T-helper 1 cell treated with Interleukin-12 subunit alpha and Interleukin-12 subunit beta and Interleukin-4 antibody, amounts not matched to agents 30 μg/mL and 1 μg/mL, for 36 hours (primary cell): ENCODE results near the gene BRAP.
A peak's percentile ranks its signal among the peaks of the same experiment; 100 is the strongest.
"Not testable (repeated sequence)": the region's sequence is repeated elsewhere in the genome, so short reads cannot be mapped to it uniquely, and the experiment has no call there.

ENCODE experiments used
- H3K27ac Mint-ChIP-seq: one replicate; pipeline ENCODE4 v1.8.0; 2021; ENCODE audit warnings: mild to moderate bottlenecking, mixed read lengths
- H3K27me3 Mint-ChIP-seq: one replicate; pipeline ENCODE4 v1.8.0; 2021; ENCODE audit warnings: low read depth, mixed read lengths
- H3K36me3 Mint-ChIP-seq: one replicate; pipeline ENCODE4 v1.8.0; 2021; ENCODE audit warnings: low read depth, mixed read lengths
- H3K4me1 Mint-ChIP-seq: one replicate; pipeline ENCODE4 v1.8.0; 2021; ENCODE audit warnings: low read depth, mixed read lengths
- H3K4me3 Mint-ChIP-seq: one replicate; pipeline ENCODE4 v1.8.0; 2021; ENCODE audit warnings: mild to moderate bottlenecking, moderate library complexity, mixed read lengths
- H3K9me3 Mint-ChIP-seq: one replicate; pipeline ENCODE4 v1.8.0; 2021; ENCODE audit warnings: mixed read lengths

BRAP gene

GRCh38 chr12:111685811-111686573 lies at the start of gene BRAP, which contains the start of gene ACAD10:
Gene BRAP, minus strand, starts transcription at chr12:111685956. Its CDS starts 164 bp downstream, at chr12:111685792.
Gene ACAD10, plus strand, starts transcription at chr12:111686053. Its CDS starts 6,657 bp downstream, at chr12:111692710.
- Mint-ChIP-seq H3K36me3 (peaks cover 9% of the 10 kb centered on the region), H3K4me1 (peaks cover 27% of the 10 kb centered on the region), H3K4me3 (peak within 1 kb of the TSS; percentile 97), H3K9me3 (no peaks in the 10 kb centered on the region), H3K27ac (peak within 1 kb of the TSS; percentile 98), H3K27me3 (no peaks in the 10 kb centered on the region)

- Mint-ChIP-seq H3K9me3 (no peaks in the 10 kb centered on the region), H3K4me3 (no peak overlapping the region), H3K27me3 (no peaks in the 10 kb centered on the region), H3K4me1 (no peaks in the 10 kb centered on the region), H3K27ac (no peak overlapping the region), H3K36me3 (peaks cover 14% of the 10 kb centered on the region)
These were observed 47.7 kb upstream of the BRAP start for GRCh38 chr12:111733340-111733915.

- no peaks in the 10 kb centered on the region for H3K4me1 Mint-ChIP-seq
- no peak overlapping the region for H3K27ac Mint-ChIP-seq
- H3K36me3 Mint-ChIP-seq, result peaks cover 14% of the 10 kb centered on the region
- H3K4me3 Mint-ChIP-seq, result no peak overlapping the region
- no peaks in the 10 kb centered on the region for H3K27me3 Mint-ChIP-seq
- H3K9me3 Mint-ChIP-seq, result no peaks in the 10 kb centered on the region
These were observed 47.0 kb upstream of the BRAP start for GRCh38 chr12:111732786-111733185.

GRCh38 chr12:111730420-111730819 lies 44.7 kb upstream of the BRAP start:
- H3K27me3 Mint-ChIP-seq, result no peaks in the 10 kb centered on the region
- no peaks in the 10 kb centered on the region for H3K4me1 Mint-ChIP-seq
- no peak overlapping the region for H3K4me3 Mint-ChIP-seq
- no peak overlapping the region for H3K27ac Mint-ChIP-seq
- H3K36me3 Mint-ChIP-seq, result peaks cover 10% of the 10 kb centered on the region
- no peaks in the 10 kb centered on the region for H3K9me3 Mint-ChIP-seq

GRCh38 chr12:111728795-111729194 lies 43.0 kb upstream of the BRAP start:
- Mint-ChIP-seq H3K27me3 (no peaks in the 10 kb centered on the region), H3K36me3 (peaks cover 18% of the 10 kb centered on the region), H3K4me1 (no peaks in the 10 kb centered on the region), H3K4me3 (no peak overlapping the region), H3K27ac (no peak overlapping the region), H3K9me3 (no peaks in the 10 kb centered on the region)

- H3K27me3 Mint-ChIP-seq, H3K4me1 Mint-ChIP-seq, H3K4me3 Mint-ChIP-seq, H3K9me3 Mint-ChIP-seq, H3K27ac Mint-ChIP-seq: not testable (repeated sequence)
- peaks cover 10% of the 10 kb centered on the region for H3K36me3 Mint-ChIP-seq
These were observed 38.0 kb upstream of the BRAP start for GRCh38 chr12:111723646-111724360.

- Mint-ChIP-seq H3K36me3 (peaks cover 12% of the 10 kb centered on the region), H3K9me3 (no peaks in the 10 kb centered on the region), H3K4me3 (no peak overlapping the region), H3K27me3 (no peaks in the 10 kb centered on the region), H3K4me1 (no peaks in the 10 kb centered on the region), H3K27ac (no peak overlapping the region)
These were observed 34.7 kb upstream of the BRAP start for GRCh38 chr12:111720457-111720856.

- H3K27ac Mint-ChIP-seq, H3K27me3 Mint-ChIP-seq: not testable (repeated sequence)
These were observed 33.6 kb upstream of the BRAP start for GRCh38 chr12:111719316-111719715.

GRCh38 chr12:111715279-111715678 lies 29.5 kb upstream of the BRAP start:
- Mint-ChIP-seq H3K4me3 (no peak overlapping the region), H3K36me3 (peaks cover 12% of the 10 kb centered on the region), H3K27ac (no peak overlapping the region), H3K9me3 (no peaks in the 10 kb centered on the region), H3K4me1 (no peaks in the 10 kb centered on the region), H3K27me3 (no peaks in the 10 kb centered on the region)

More at GRCh38 chr12:111719316-111719715, 33.6 kb upstream of the BRAP start:
- H3K4me1 Mint-ChIP-seq, H3K9me3 Mint-ChIP-seq, H3K4me3 Mint-ChIP-seq, H3K36me3 Mint-ChIP-seq: not testable (repeated sequence)

GRCh38 chr12:111706145-111706544 lies 20.4 kb upstream of the BRAP start:
- Mint-ChIP-seq H3K4me1 (no peaks in the 10 kb centered on the region), H3K27me3 (no peaks in the 10 kb centered on the region), H3K36me3 (peaks cover 6% of the 10 kb centered on the region), H3K27ac (no peak overlapping the region), H3K4me3 (no peak overlapping the region), H3K9me3 (no peaks in the 10 kb centered on the region)

- Mint-ChIP-seq H3K4me3 (no peak overlapping the region), H3K9me3 (no peaks in the 10 kb centered on the region), H3K4me1 (no peaks in the 10 kb centered on the region), H3K27me3 (no peaks in the 10 kb centered on the region), H3K36me3 (peaks cover 4% of the 10 kb centered on the region), H3K27ac (no peak overlapping the region)
These were observed 19.9 kb upstream of the BRAP start for GRCh38 chr12:111705672-111706071.

- peaks cover 14% of the 10 kb centered on the region for H3K36me3 Mint-ChIP-seq
- H3K4me3 Mint-ChIP-seq, result no peak overlapping the region
- H3K9me3 Mint-ChIP-seq, result no peaks in the 10 kb centered on the region
- no peaks in the 10 kb centered on the region for H3K27me3 Mint-ChIP-seq
- H3K4me1 Mint-ChIP-seq, result no peaks in the 10 kb centered on the region
- no peak overlapping the region for H3K27ac Mint-ChIP-seq
These were observed 14.2 kb upstream of the BRAP start for GRCh38 chr12:111699962-111700361.

- Mint-ChIP-seq H3K36me3 (peaks cover 11% of the 10 kb centered on the region), H3K4me1 (peaks cover 1% of the 10 kb centered on the region), H3K4me3 (no peak overlapping the region), H3K27me3 (no peaks in the 10 kb centered on the region), H3K9me3 (no peaks in the 10 kb centered on the region), H3K27ac (no peak overlapping the region)
These were observed 8.1 kb upstream of the BRAP start for GRCh38 chr12:111693818-111694217.

GRCh38 chr12:111692575-111693210 lies 6.9 kb upstream of the BRAP start:
- peaks cover 10% of the 10 kb centered on the region for H3K36me3 Mint-ChIP-seq

More at GRCh38 chr12:111692575-111693210, 6.9 kb upstream of the BRAP start:
- no peak overlapping the region for H3K27ac Mint-ChIP-seq
- H3K4me3 Mint-ChIP-seq, result no peak overlapping the region
- H3K9me3 Mint-ChIP-seq, result no peaks in the 10 kb centered on the region
- H3K4me1 Mint-ChIP-seq, result peaks cover 1% of the 10 kb centered on the region
- no peaks in the 10 kb centered on the region for H3K27me3 Mint-ChIP-seq
